ENCODE measurements around the gene NPPB.

The NPPB gene

GRCh38 chr1:11891433-11892186 is 32.9 kb upstream of the NPPB start:
- no peak for TF ChIP-seq POLR2AphosphoS5 (IDR thresholded peaks at IDR 0.05; ENCODE audit: low read depth, low read length)
- no peak for TF ChIP-seq TAF1 (IDR thresholded peaks at IDR 0.05; ENCODE audit: borderline replicate concordance, low read depth, low read length)
- no peak for TF ChIP-seq POLR2A (IDR thresholded peaks at IDR 0.05; ENCODE audit: low read depth, low read length)
- no peak for DNase-seq (ENCODE audit: insufficient read length)
- FAIRE-seq, result no peak

GRCh38 chr1:11888877-11889208 is 30.1 kb upstream of the NPPB start:
- DNase-seq (ENCODE audit: insufficient read length), result no peak
- FAIRE-seq, result no peak
- TF ChIP-seq POLR2A (IDR thresholded peaks at IDR 0.05; ENCODE audit: low read depth, low read length), result no peak
- TF ChIP-seq TAF1 (IDR thresholded peaks at IDR 0.05; ENCODE audit: borderline replicate concordance, low read depth, low read length), result no peak
- TF ChIP-seq POLR2AphosphoS5 (IDR thresholded peaks at IDR 0.05; ENCODE audit: low read depth, low read length), result no peak

- no peak for FAIRE-seq
- TF ChIP-seq POLR2A (IDR thresholded peaks at IDR 0.05; ENCODE audit: low read depth, low read length) (no peak), TAF1 (IDR thresholded peaks at IDR 0.05; ENCODE audit: borderline replicate concordance, low read depth, low read length) (no peak), POLR2AphosphoS5 (IDR thresholded peaks at IDR 0.05; ENCODE audit: low read depth, low read length) (no peak)
- DNase-seq (ENCODE audit: insufficient read length), result no peak
Observed at GRCh38 chr1:11888206-11888876, 29.6 kb upstream of the NPPB start.

GRCh38 chr1:11887666-11888007 is 28.9 kb upstream of the NPPB start:
- no peak for DNase-seq (ENCODE audit: insufficient read length)
- FAIRE-seq, result no peak
- no peak for TF ChIP-seq POLR2A (IDR thresholded peaks at IDR 0.05; ENCODE audit: low read depth, low read length)
- TF ChIP-seq TAF1 (IDR thresholded peaks at IDR 0.05; ENCODE audit: borderline replicate concordance, low read depth, low read length), result no peak
- no peak for TF ChIP-seq POLR2AphosphoS5 (IDR thresholded peaks at IDR 0.05; ENCODE audit: low read depth, low read length)

- no peak for DNase-seq (ENCODE audit: insufficient read length)
- no peak for TF ChIP-seq POLR2A (IDR thresholded peaks at IDR 0.05; ENCODE audit: low read depth, low read length)
- FAIRE-seq, result no peak
Observed at GRCh38 chr1:11886986-11887665, 28.4 kb upstream of the NPPB start.

- DNase-seq (ENCODE audit: insufficient read length) (no peak), FAIRE-seq (no peak)
- no peak for TF ChIP-seq POLR2AphosphoS5 (IDR thresholded peaks at IDR 0.05; ENCODE audit: low read depth, low read length)
- no peak for TF ChIP-seq POLR2A (IDR thresholded peaks at IDR 0.05; ENCODE audit: low read depth, low read length)
- TF ChIP-seq TAF1 (IDR thresholded peaks at IDR 0.05; ENCODE audit: borderline replicate concordance, low read depth, low read length), result no peak
Observed at GRCh38 chr1:11885916-11886315, 27.2 kb upstream of the NPPB start.

GRCh38 chr1:11882814-11883538 is 24.2 kb upstream of the NPPB start:
- FAIRE-seq, result no peak
- TF ChIP-seq POLR2A (IDR thresholded peaks at IDR 0.05; ENCODE audit: low read depth, low read length), result no peak
- no peak for TF ChIP-seq TAF1 (IDR thresholded peaks at IDR 0.05; ENCODE audit: borderline replicate concordance, low read depth, low read length)
- no peak for TF ChIP-seq POLR2AphosphoS5 (IDR thresholded peaks at IDR 0.05; ENCODE audit: low read depth, low read length)
- DNase-seq (ENCODE audit: insufficient read length), result no peak

GRCh38 chr1:11881749-11882441 is 23.1 kb upstream of the NPPB start:
- TF ChIP-seq POLR2AphosphoS5 (IDR thresholded peaks at IDR 0.05; ENCODE audit: low read depth, low read length), result no peak
- no peak for TF ChIP-seq TAF1 (IDR thresholded peaks at IDR 0.05; ENCODE audit: borderline replicate concordance, low read depth, low read length)
- no peak for TF ChIP-seq POLR2A (IDR thresholded peaks at IDR 0.05; ENCODE audit: low read depth, low read length)
- no peak for DNase-seq (ENCODE audit: insufficient read length)

GRCh38 chr1:11880911-11881748 is 22.4 kb upstream of the NPPB start:
- FAIRE-seq (no peak), DNase-seq (ENCODE audit: insufficient read length) (no peak)
- TF ChIP-seq POLR2AphosphoS5 (IDR thresholded peaks at IDR 0.05; ENCODE audit: low read depth, low read length) (no peak), POLR2A (IDR thresholded peaks at IDR 0.05; ENCODE audit: low read depth, low read length) (no peak), TAF1 (IDR thresholded peaks at IDR 0.05; ENCODE audit: borderline replicate concordance, low read depth, low read length) (no peak)

More at GRCh38 chr1:11881749-11882441, 23.1 kb upstream of the NPPB start:
- no peak for FAIRE-seq

- FAIRE-seq (no peak), DNase-seq (ENCODE audit: insufficient read length) (no peak)
- TF ChIP-seq TAF1 (IDR thresholded peaks at IDR 0.05; ENCODE audit: borderline replicate concordance, low read depth, low read length), result no peak
- TF ChIP-seq POLR2AphosphoS5 (IDR thresholded peaks at IDR 0.05; ENCODE audit: low read depth, low read length), result no peak
- TF ChIP-seq POLR2A (IDR thresholded peaks at IDR 0.05; ENCODE audit: low read depth, low read length), result no peak
Observed at GRCh38 chr1:11880181-11880575, 21.4 kb upstream of the NPPB start.

All from GM12892 (cell line).